ENCODE measurements around the gene CDADC1.

GRCh38 chr13:49315036-49315565 lies 67.4 kb downstream of the CDADC1 start:
- TF ChIP-seq CTCF (IDR thresholded peaks at IDR 0.05; ENCODE audit: insufficient read depth, low read depth, low read length) (no peak), EZH2 (IDR thresholded peaks at IDR 0.05; ENCODE audit: insufficient read depth, low read length) (no peak)
